ENCODE measurements around the gene TRAF3IP1.
"Not testable (repeated sequence)": the region's sequence is repeated elsewhere in the genome, so short reads cannot be mapped to it uniquely, and the experiment has no call there.

TRAF3IP1 gene

GRCh38 chr2:238344035-238344434 is 23.7 kb downstream of the TRAF3IP1 start:
- DNase-seq = no peak

- no peak for DNase-seq
Measured at GRCh38 chr2:238344517-238344916, 24.2 kb downstream of the TRAF3IP1 start.

- no peak for DNase-seq
Measured at GRCh38 chr2:238345297-238345968, 25.1 kb downstream of the TRAF3IP1 start.

- no peak for DNase-seq
Measured at GRCh38 chr2:238346544-238346943, 26.2 kb downstream of the TRAF3IP1 start.

- DNase-seq = no peak
Measured at GRCh38 chr2:238350150-238350897, 30.0 kb downstream of the TRAF3IP1 start.

GRCh38 chr2:238351315-238351714 is 31.0 kb downstream of the TRAF3IP1 start:
- DNase-seq = no peak

GRCh38 chr2:238352361-238352760 is 32.0 kb downstream of the TRAF3IP1 start:
- no peak for DNase-seq

GRCh38 chr2:238358769-238359168 is 38.5 kb downstream of the TRAF3IP1 start:
- DNase-seq = no peak

GRCh38 chr2:238359403-238359802 is 39.1 kb downstream of the TRAF3IP1 start:
- DNase-seq = no peak

GRCh38 chr2:238361877-238362276 is 41.6 kb downstream of the TRAF3IP1 start:
- DNase-seq = no peak

- DNase-seq = no peak
Measured at GRCh38 chr2:238362626-238363025, 42.3 kb downstream of the TRAF3IP1 start.

- no peak for DNase-seq
Measured at GRCh38 chr2:238369591-238370040, 49.3 kb downstream of the TRAF3IP1 start.

GRCh38 chr2:238370094-238370822 is 49.9 kb downstream of the TRAF3IP1 start:
- no peak for DNase-seq

GRCh38 chr2:238370823-238371372 is 50.6 kb downstream of the TRAF3IP1 start:
- DNase-seq = peak; percentile 83

- DNase-seq = not testable (repeated sequence)
Measured at GRCh38 chr2:238372277-238372676, 52.0 kb downstream of the TRAF3IP1 start.

GRCh38 chr2:238376884-238377391 is 56.6 kb downstream of the TRAF3IP1 start:
- no peak for DNase-seq

- no peak for DNase-seq
Measured at GRCh38 chr2:238378230-238379095, 58.1 kb downstream of the TRAF3IP1 start.

- no peak for DNase-seq
Measured at GRCh38 chr2:238379096-238379810, 58.9 kb downstream of the TRAF3IP1 start.

GRCh38 chr2:238380336-238380735 is 60.0 kb downstream of the TRAF3IP1 start:
- no peak for DNase-seq

GRCh38 chr2:238380785-238381184 is 60.5 kb downstream of the TRAF3IP1 start:
- DNase-seq = no peak

- no peak for DNase-seq
Measured at GRCh38 chr2:238381341-238382115, 61.2 kb downstream of the TRAF3IP1 start.
